ENCODE data around the gene LIN37. TPM values are rescaled to one million over a fixed set of nuclear protein-coding genes. Genes with fewer than 3 reads are reported as not detected.

Gene LIN37
- total RNA-seq, 1 experiment from 2014 or later: 6.4 TPM

- H3K9me3 Mint-ChIP-seq: no peaks in the 10 kb centered on the region
- no peak for TF ChIP-seq NR1H2 (CRISPR knock-in tag; IDR thresholded peaks at IDR 0.05)
- TF ChIP-seq GTF2I (CRISPR knock-in tag; conservative IDR thresholded peaks at IDR 0.05): no peak
- no peak for TF ChIP-seq ZNF416 (CRISPR knock-in tag; IDR thresholded peaks at IDR 0.05)
- TF ChIP-seq, protein P1, sequence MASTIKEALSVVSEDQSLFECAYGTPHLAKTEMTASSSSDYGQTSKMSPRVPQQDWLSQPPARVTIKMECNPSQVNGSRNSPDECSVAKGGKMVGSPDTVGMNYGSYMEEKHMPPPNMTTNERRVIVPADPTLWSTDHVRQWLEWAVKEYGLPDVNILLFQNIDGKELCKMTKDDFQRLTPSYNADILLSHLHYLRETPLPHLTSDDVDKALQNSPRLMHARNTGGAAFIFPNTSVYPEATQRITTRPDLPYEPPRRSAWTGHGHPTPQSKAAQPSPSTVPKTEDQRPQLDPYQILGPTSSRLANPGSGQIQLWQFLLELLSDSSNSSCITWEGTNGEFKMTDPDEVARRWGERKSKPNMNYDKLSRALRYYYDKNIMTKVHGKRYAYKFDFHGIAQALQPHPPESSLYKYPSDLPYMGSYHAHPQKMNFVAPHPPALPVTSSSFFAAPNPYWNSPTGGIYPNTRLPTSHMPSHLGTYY (CRISPR knock-in tag; IDR thresholded peaks at IDR 0.05): no peak
- no peak for TF ChIP-seq MXD4 (CRISPR knock-in tag; IDR thresholded peaks at IDR 0.05; ENCODE audit: borderline replicate concordance)
- no peak for TF ChIP-seq TP53 (CRISPR knock-in tag; IDR thresholded peaks at IDR 0.05)
- no peak for TF ChIP-seq MAX (CRISPR knock-in tag; IDR thresholded peaks at IDR 0.05)
- TF ChIP-seq ZNF138 (CRISPR knock-in tag; conservative IDR thresholded peaks at IDR 0.05): no peak
- no peak for TF ChIP-seq MYBL2 (CRISPR knock-in tag; IDR thresholded peaks at IDR 0.05)
- no peak for TF ChIP-seq ETV6 (CRISPR knock-in tag; IDR thresholded peaks at IDR 0.05)
- DNase-seq (ENCODE audit: low spot score) (no peak), ATAC-seq (no peak)
- H3K4me3 Mint-ChIP-seq: no peak overlapping the region
- no peak overlapping the region for H3K27ac Mint-ChIP-seq
- POLR2A ChIA-PET: no interaction called here
- H3K27me3 Mint-ChIP-seq (ENCODE audit: low read depth): no peaks in the 10 kb centered on the region
- H3K4me1 Mint-ChIP-seq: 0 out of 2 replicates have a peak, but pooled peaks cover 2% of the 10 kb centered on the region
- H3K36me3 Mint-ChIP-seq: peaks cover 78% of the 10 kb centered on the region
- CTCF ChIA-PET: interaction anchor here (0.5 kb wide), 1 partner anchor 92 kb away, joined by 4 read pairs; no protein-coding TSS in a partner anchor
Observed at GRCh38 chr19:35727053-35727955, 21.1 kb upstream of the LIN37 start.

- H3K27ac Mint-ChIP-seq: no peak overlapping the region
- CTCF ChIA-PET: interaction anchor here (0.5 kb wide), 1 partner anchor 91 kb away, joined by 4 read pairs; no protein-coding TSS in a partner anchor
Observed at GRCh38 chr19:35727956-35728706, 20.2 kb upstream of the LIN37 start.

More at GRCh38 chr19:35727956-35728706, 20.2 kb upstream of the LIN37 start:
- POLR2A ChIA-PET: no interaction called here
- TF ChIP-seq ZNF671 (CRISPR knock-in tag; IDR thresholded peaks at IDR 0.05) (no peak), ATF1 (CRISPR knock-in tag; IDR thresholded peaks at IDR 0.05) (no peak), ZBTB43 (CRISPR knock-in tag; IDR thresholded peaks at IDR 0.05) (no peak), NFE2L1 (CRISPR knock-in tag; IDR thresholded peaks at IDR 0.05) (no peak), PRDM15 (CRISPR knock-in tag; IDR thresholded peaks at IDR 0.05) (no peak), ATF3 (CRISPR knock-in tag; conservative IDR thresholded peaks at IDR 0.05) (no peak), CREB1 (CRISPR knock-in tag; IDR thresholded peaks at IDR 0.05) (no peak), TP53 (CRISPR knock-in tag; IDR thresholded peaks at IDR 0.05) (no peak), CTCF (IDR thresholded peaks at IDR 0.05) (no peak), ZNF121 (CRISPR knock-in tag; IDR thresholded peaks at IDR 0.05) (no peak), SP1 (CRISPR knock-in tag; conservative IDR thresholded peaks at IDR 0.05) (no peak)
- TF ChIP-seq, protein P2, sequence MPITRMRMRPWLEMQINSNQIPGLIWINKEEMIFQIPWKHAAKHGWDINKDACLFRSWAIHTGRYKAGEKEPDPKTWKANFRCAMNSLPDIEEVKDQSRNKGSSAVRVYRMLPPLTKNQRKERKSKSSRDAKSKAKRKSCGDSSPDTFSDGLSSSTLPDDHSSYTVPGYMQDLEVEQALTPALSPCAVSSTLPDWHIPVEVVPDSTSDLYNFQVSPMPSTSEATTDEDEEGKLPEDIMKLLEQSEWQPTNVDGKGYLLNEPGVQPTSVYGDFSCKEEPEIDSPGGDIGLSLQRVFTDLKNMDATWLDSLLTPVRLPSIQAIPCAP (CRISPR knock-in tag; IDR thresholded peaks at IDR 0.05): no peak
- TF ChIP-seq, protein P3, sequence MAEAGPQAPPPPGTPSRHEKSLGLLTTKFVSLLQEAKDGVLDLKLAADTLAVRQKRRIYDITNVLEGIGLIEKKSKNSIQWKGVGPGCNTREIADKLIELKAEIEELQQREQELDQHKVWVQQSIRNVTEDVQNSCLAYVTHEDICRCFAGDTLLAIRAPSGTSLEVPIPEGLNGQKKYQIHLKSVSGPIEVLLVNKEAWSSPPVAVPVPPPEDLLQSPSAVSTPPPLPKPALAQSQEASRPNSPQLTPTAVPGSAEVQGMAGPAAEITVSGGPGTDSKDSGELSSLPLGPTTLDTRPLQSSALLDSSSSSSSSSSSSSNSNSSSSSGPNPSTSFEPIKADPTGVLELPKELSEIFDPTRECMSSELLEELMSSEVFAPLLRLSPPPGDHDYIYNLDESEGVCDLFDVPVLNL (CRISPR knock-in tag; IDR thresholded peaks at IDR 0.05; ENCODE audit: borderline replicate concordance, low read depth): no peak
- ATAC-seq (no peak), DNase-seq (ENCODE audit: low spot score) (no peak)
- Mint-ChIP-seq H3K9me3 (no peaks in the 10 kb centered on the region), H3K4me3 (no peak overlapping the region), H3K4me1 (0 out of 2 replicates have a peak, but pooled peaks cover 2% of the 10 kb centered on the region), H3K36me3 (peaks cover 73% of the 10 kb centered on the region), H3K27me3 (ENCODE audit: low read depth) (no peaks in the 10 kb centered on the region)
